ENCODE data around the gene UQCC3. TPM values are rescaled to one million over a fixed set of nuclear protein-coding genes. Genes with fewer than 3 reads are reported as not detected.

The UQCC3 gene
- polyA plus RNA-seq, 1 of the 3 experiments (the other 2 are of a cell fraction) = 24.8 TPM

GRCh38 chr11:62665075-62665598, 6.3 kb upstream of the UQCC3 start, which contains the start of the genes C11orf98 and CSKMT (continued):
- TF ChIP-seq TAF1 (IDR thresholded peaks at IDR 0.05; ENCODE audit: borderline replicate concordance, low read depth, low read length) (peak; percentile 98), ELF1 (IDR thresholded peaks at IDR 0.05) (peak; percentile 68; the same call in 1 of the 2 replicates), EP300 (IDR thresholded peaks at IDR 0.05; ENCODE audit: borderline replicate concordance in 1 of 2, low read depth in 1 of 2, low read length in 1 of 2) (0 out of 4 replicates have a peak, but pooled peaks of 1 of the 2 experiments have one; percentile 31), PBX3 (IDR thresholded peaks at IDR 0.05) (peak; percentile 73), GABPA (IDR thresholded peaks at IDR 0.05; ENCODE audit: low read depth) (peak; percentile 71), RFX5 (IDR thresholded peaks at IDR 0.05; ENCODE audit: low read length) (no peak), RAD21 (IDR thresholded peaks at IDR 0.05; ENCODE audit: low read length) (no peak), MXI1 (IDR thresholded peaks at IDR 0.05; ENCODE audit: low read depth, low read length) (no peak; the same call in none of the 2 replicates), RXRA (IDR thresholded peaks at IDR 0.05; ENCODE audit: borderline replicate concordance, low read depth) (no peak), CTCF (IDR thresholded peaks at IDR 0.05) (no peak), USF2 (IDR thresholded peaks at IDR 0.05; ENCODE audit: borderline replicate concordance, low read depth, low read length) (no peak; the same call in 1 of the 2 replicates), FOXM1 (IDR thresholded peaks at IDR 0.05; ENCODE audit: low read depth) (no peak), YY1 (IDR thresholded peaks at IDR 0.05; ENCODE audit: low read depth) (peak; percentile 73; the same call in 1 of the 2 replicates), FOXJ3 (CRISPR knock-in tag; IDR thresholded peaks at IDR 0.05) (no peak), USF1 (IDR thresholded peaks at IDR 0.05; ENCODE audit: borderline replicate concordance, low read depth) (no peak), MAX (IDR thresholded peaks at IDR 0.05; ENCODE audit: low read depth) (peak; percentile 78), CHD2 (IDR thresholded peaks at IDR 0.05; ENCODE audit: low read length, partially characterized antibody) (peak; percentile 86), MEF2A (IDR thresholded peaks at IDR 0.05; ENCODE audit: borderline replicate concordance, low read depth) (no peak), TCF12 (IDR thresholded peaks at IDR 0.05) (peak; percentile 13; the same call in 1 of the 2 replicates), ZBTB33 (IDR thresholded peaks at IDR 0.05; ENCODE audit: borderline replicate concordance, low read depth) (peak; percentile 30; the same call in 1 of the 2 replicates)

All from SK-N-SH (cell line).